NAMALWA (cell line): Measurements from ENCODE around the gene RNMT.
"Not testable (repeated sequence)": the region's sequence is repeated elsewhere in the genome, so short reads cannot be mapped to it uniquely, and the experiment has no call there.

ENCODE experiments used
- DNase-seq: peaks from one replicate; pipeline ENCODE4 v3.0.0-alpha.2; 2015; ENCODE audit warnings: low spot score

RNMT gene

GRCh38 chr18:13745696-13746095 lies 19.2 kb downstream of the RNMT start:
- DNase-seq = no peak

GRCh38 chr18:13746633-13747032 lies 20.2 kb downstream of the RNMT start:
- no peak for DNase-seq

- not testable (repeated sequence) for DNase-seq
Measured at GRCh38 chr18:13751599-13751998, 25.1 kb downstream of the RNMT start.

GRCh38 chr18:13756261-13756660 lies 29.8 kb downstream of the RNMT start:
- DNase-seq = no peak

- no peak for DNase-seq
Measured at GRCh38 chr18:13756671-13757070, 30.2 kb downstream of the RNMT start.

- no peak for DNase-seq
Measured at GRCh38 chr18:13758622-13759021, 32.1 kb downstream of the RNMT start.

- no peak for DNase-seq
Measured at GRCh38 chr18:13760047-13760446, 33.6 kb downstream of the RNMT start.

GRCh38 chr18:13762690-13763439 lies 36.4 kb downstream of the RNMT start:
- no peak for DNase-seq

- DNase-seq = no peak
Measured at GRCh38 chr18:13775058-13775457, 48.6 kb downstream of the RNMT start.

GRCh38 chr18:13791181-13791580 lies 64.7 kb downstream of the RNMT start:
- no peak for DNase-seq

- DNase-seq = no peak
Measured at GRCh38 chr18:13793819-13794218, 67.3 kb downstream of the RNMT start.

GRCh38 chr18:13796515-13796914 lies 70.0 kb downstream of the RNMT start:
- DNase-seq = no peak

- DNase-seq = no peak
Measured at GRCh38 chr18:13797157-13797611, 70.7 kb downstream of the RNMT start.

- no peak for DNase-seq
Measured at GRCh38 chr18:13799396-13799795, 72.9 kb downstream of the RNMT start.

GRCh38 chr18:13800505-13801259 lies 74.2 kb downstream of the RNMT start:
- DNase-seq = no peak

GRCh38 chr18:13801260-13801601 lies 74.8 kb downstream of the RNMT start:
- DNase-seq = no peak

GRCh38 chr18:13804305-13804704 lies 77.8 kb downstream of the RNMT start:
- no peak for DNase-seq

- DNase-seq = no peak
Measured at GRCh38 chr18:13808294-13809042, 82.0 kb downstream of the RNMT start.

- DNase-seq = no peak
Measured at GRCh38 chr18:13809043-13809430, 82.6 kb downstream of the RNMT start.

- no peak for DNase-seq
Measured at GRCh38 chr18:13809531-13810255, 83.2 kb downstream of the RNMT start.

- no peak for DNase-seq
Measured at GRCh38 chr18:13810950-13811485, 84.5 kb downstream of the RNMT start.

- peak; percentile 51 for DNase-seq
Measured at GRCh38 chr18:13811993-13812392, 85.5 kb downstream of the RNMT start.
